ENCODE measurements around the gene TUBA4A. TPM values are rescaled to one million over a fixed set of nuclear protein-coding genes. Genes with fewer than 3 reads are reported as not detected.

TUBA4A gene
- total and polyA plus RNA-seq, 8 donors = 24.1 to 84.0 (median 39.7) TPM

GRCh38 chr2:219272356-219272755, 18.6 kb upstream of the TUBA4A start:
- no peaks in the 10 kb centered on the region for H3K9me3 ChIP-seq
- no peak for ATAC-seq
- peaks cover 0 to 1% of the 10 kb centered on the region in 2 donors for H3K4me1 ChIP-seq
- intact Hi-C loops (cut with DNase I) = no loop called here
- H3K27me3 ChIP-seq = no peaks in the 10 kb centered on the region
- no peak overlapping the region for H3K27ac ChIP-seq
- TF ChIP-seq CTCF (IDR thresholded peaks at IDR 0.05) = no peak
- no peaks in the 10 kb centered on the region for H3K36me3 ChIP-seq
- no peak for DNase-seq
- H3K4me3 ChIP-seq = no peak overlapping the region

GRCh38 chr2:219271021-219271420, 17.3 kb upstream of the TUBA4A start:
- DNase-seq (no peak), ATAC-seq (no peak)
- Histone ChIP-seq H3K27me3 (no peaks in the 10 kb centered on the region), H3K4me3 (no peak overlapping the region), H3K9me3 (no peaks in the 10 kb centered on the region), H3K36me3 (no peaks in the 10 kb centered on the region), H3K27ac (no peak overlapping the region), H3K4me1 (no peaks in the 10 kb centered on the region)
- intact Hi-C loops (cut with DNase I) = no loop called here
- TF ChIP-seq CTCF (IDR thresholded peaks at IDR 0.05) = no peak

GRCh38 chr2:219270055-219270372, 16.3 kb upstream of the TUBA4A start:
- H3K36me3 ChIP-seq = no peaks in the 10 kb centered on the region
- ATAC-seq (no peak), DNase-seq (no peak)

GRCh38 chr2:219269362-219270054, 15.8 kb upstream of the TUBA4A start:
- H3K27ac ChIP-seq = no peak overlapping the region
- no peak for TF ChIP-seq CTCF (IDR thresholded peaks at IDR 0.05)
- DNase-seq = no peak

More at GRCh38 chr2:219270055-219270372, 16.3 kb upstream of the TUBA4A start:
- TF ChIP-seq CTCF (IDR thresholded peaks at IDR 0.05) = no peak
- Histone ChIP-seq H3K27ac (no peak overlapping the region), H3K4me3 (no peak overlapping the region), H3K27me3 (no peaks in the 10 kb centered on the region), H3K4me1 (no peaks in the 10 kb centered on the region), H3K9me3 (no peaks in the 10 kb centered on the region)
- intact Hi-C loops (cut with DNase I) = no loop called here

GRCh38 chr2:219268294-219268693, 14.6 kb upstream of the TUBA4A start:
- Histone ChIP-seq H3K9me3 (no peaks in the 10 kb centered on the region), H3K36me3 (no peaks in the 10 kb centered on the region), H3K4me3 (no peak overlapping the region), H3K4me1 (no peaks in the 10 kb centered on the region), H3K27ac (no peak overlapping the region), H3K27me3 (no peaks in the 10 kb centered on the region)
- TF ChIP-seq CTCF (IDR thresholded peaks at IDR 0.05) = no peak
- no peak for DNase-seq
- intact Hi-C loops (cut with DNase I) = no loop called here
- ATAC-seq = no peak

More at GRCh38 chr2:219269362-219270054, 15.8 kb upstream of the TUBA4A start:
- H3K4me3 ChIP-seq = no peak overlapping the region
- H3K36me3 ChIP-seq = no peaks in the 10 kb centered on the region
- H3K27me3 ChIP-seq = no peaks in the 10 kb centered on the region
- H3K4me1 ChIP-seq = no peaks in the 10 kb centered on the region
- intact Hi-C loops (cut with DNase I) = no loop called here
- no peaks in the 10 kb centered on the region for H3K9me3 ChIP-seq
- peak; percentile 50 for ATAC-seq

Measured in left lung (tissue), 10 donors.